MCF 10A (cell line): ENCODE data around the gene SDC3. TPM values are rescaled to one million over a fixed set of nuclear protein-coding genes. Genes with fewer than 3 reads are reported as not detected.

Experiments
- BruUV-seq: library from RNA; stranded (reverse); fragments of 400-500 nt; replicated peaks from 2 replicates; lab custom pipeline; 2021; lab: Mats Ljungman, UMichigan
- CTCF ChIA-PET: fragments of 300-600 bp; sonication (Branson Sonifier 250); formaldehyde crosslinking; extraction: SDS; loops from one replicate; lab custom pipeline; 2021; ENCODE audit warnings: antibody characterized with exemption, inconsistent platforms; lab: Yijun Ruan, JAX
- POLR2A ChIA-PET: fragments of 300-600, 350-650 bp; sonication (Branson Sonifier 250); formaldehyde crosslinking; extraction: SDS; loops from one replicate; lab custom pipeline; 2020; ENCODE audit warnings: antibody characterized with exemption, inconsistent platforms; lab: Yijun Ruan, JAX
- DNase-seq: peaks from one replicate; pipeline ENCODE4 v3.0.0-alpha.2; 2018; ENCODE audit not compliant: unreplicated experiment
- H3K27ac Mint-ChIP-seq: one replicate; pipeline ENCODE4 v1.8.0; 2022; ENCODE audit warnings: mild to moderate bottlenecking, low read depth, mixed read lengths; ENCODE audit not compliant: unreplicated experiment
- H3K27me3 Mint-ChIP-seq: one replicate; pipeline ENCODE4 v1.8.0; 2022; ENCODE audit warnings: mixed read lengths; ENCODE audit not compliant: insufficient read depth, unreplicated experiment
- H3K36me3 Mint-ChIP-seq: one replicate; pipeline ENCODE4 v1.8.0; 2022; ENCODE audit warnings: mild to moderate bottlenecking, moderate library complexity, mixed read lengths; ENCODE audit not compliant: insufficient read depth, unreplicated experiment
- H3K4me1 Mint-ChIP-seq: one replicate; pipeline ENCODE4 v1.8.0; 2022; ENCODE audit warnings: mixed read lengths; ENCODE audit not compliant: insufficient read depth, unreplicated experiment
- H3K4me3 Mint-ChIP-seq: one replicate; pipeline ENCODE4 v1.8.0; 2022; ENCODE audit warnings: mild to moderate bottlenecking, moderate library complexity, mixed read lengths; ENCODE audit not compliant: unreplicated experiment
- H3K9me3 Mint-ChIP-seq: one replicate; pipeline ENCODE4 v1.8.0; 2022; ENCODE audit warnings: mixed read lengths; ENCODE audit not compliant: unreplicated experiment
- intact Hi-C: fragments of 100-400 bp; cut with micrococcal nuclease; formaldehyde crosslinking; loops from 2 replicates; pipeline ENCODE4 v1.14.1; 2022
- total RNA-seq: library from RNA; stranded (reverse); gene quantifications from 2 replicates; pipeline ENCODE4 v1.2.3, GENCODE V29; 2022
- TF ChIP-seq, protein P1 (sequence below): fragments of 200-600 bp; IDR thresholded peaks from one replicate; pipeline ENCODE4 v1.8.0; 2022; ENCODE audit warnings: antibody characterized with exemption, mild to moderate bottlenecking; ENCODE audit not compliant: unreplicated experiment

Gene SDC3
- total RNA-seq, 1 experiment from 2014 or later: 21.7 TPM

DNA sequence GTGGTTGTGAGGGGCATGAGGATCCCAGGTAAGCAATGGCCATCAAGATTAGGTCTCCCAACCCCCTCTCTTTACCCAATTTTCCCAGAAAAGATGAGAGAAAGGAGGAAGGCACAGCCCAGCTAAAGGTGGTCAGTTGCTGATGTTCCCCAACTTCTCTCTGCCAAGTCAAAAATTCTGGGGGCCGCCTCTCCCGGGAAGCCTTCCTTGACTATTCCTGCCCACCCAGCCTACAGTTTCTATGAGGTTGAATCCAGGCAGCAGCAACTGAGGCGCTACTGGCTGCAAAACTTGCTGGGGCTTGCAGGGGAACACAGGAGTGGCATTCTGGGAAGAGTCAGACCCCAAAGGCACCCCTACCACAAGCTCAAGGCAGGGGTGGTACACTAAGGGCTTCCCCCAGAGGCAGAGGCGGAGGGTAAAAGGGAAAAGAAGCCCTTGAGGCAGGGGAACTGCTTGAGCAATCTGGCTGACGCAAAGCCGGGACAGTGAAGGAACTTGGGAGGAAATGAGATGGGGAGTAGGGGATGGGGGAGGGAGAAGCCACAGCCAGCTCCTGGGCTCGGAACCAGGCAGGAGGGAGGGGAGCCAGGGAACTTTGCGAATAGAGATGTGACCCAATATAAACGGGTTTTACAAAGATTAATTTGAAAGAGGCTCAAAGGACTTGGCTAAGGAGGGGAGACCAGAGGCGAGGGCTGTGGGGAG is 31.2 kb downstream of the SDC3 start:
- POLR2A ChIA-PET: interaction anchor here (0.7 to 1.1 kb wide), 3 partner anchors 10 to 150 kb away, joined by 3 to 4 read pairs (median 3); no protein-coding TSS in a partner anchor
- BruUV-seq: no TSS peak
- Mint-ChIP-seq H3K27ac (peak overlapping the region; percentile 77), H3K27me3 (no peaks in the 10 kb centered on the region), H3K4me3 (peak overlapping the region; percentile 23), H3K4me1 (peaks cover 26% of the 10 kb centered on the region), H3K9me3 (no peaks in the 10 kb centered on the region), H3K36me3 (peaks cover 6% of the 10 kb centered on the region)
- CTCF ChIA-PET: interaction anchor here (0.6 to 1.5 kb wide), 4 partner anchors 9 to 34 kb away, joined by 3 to 5 read pairs (median 4); no protein-coding TSS in a partner anchor
- intact Hi-C loops: no loop called here
- DNase-seq: peak; percentile 92
- TF ChIP-seq, protein P1, sequence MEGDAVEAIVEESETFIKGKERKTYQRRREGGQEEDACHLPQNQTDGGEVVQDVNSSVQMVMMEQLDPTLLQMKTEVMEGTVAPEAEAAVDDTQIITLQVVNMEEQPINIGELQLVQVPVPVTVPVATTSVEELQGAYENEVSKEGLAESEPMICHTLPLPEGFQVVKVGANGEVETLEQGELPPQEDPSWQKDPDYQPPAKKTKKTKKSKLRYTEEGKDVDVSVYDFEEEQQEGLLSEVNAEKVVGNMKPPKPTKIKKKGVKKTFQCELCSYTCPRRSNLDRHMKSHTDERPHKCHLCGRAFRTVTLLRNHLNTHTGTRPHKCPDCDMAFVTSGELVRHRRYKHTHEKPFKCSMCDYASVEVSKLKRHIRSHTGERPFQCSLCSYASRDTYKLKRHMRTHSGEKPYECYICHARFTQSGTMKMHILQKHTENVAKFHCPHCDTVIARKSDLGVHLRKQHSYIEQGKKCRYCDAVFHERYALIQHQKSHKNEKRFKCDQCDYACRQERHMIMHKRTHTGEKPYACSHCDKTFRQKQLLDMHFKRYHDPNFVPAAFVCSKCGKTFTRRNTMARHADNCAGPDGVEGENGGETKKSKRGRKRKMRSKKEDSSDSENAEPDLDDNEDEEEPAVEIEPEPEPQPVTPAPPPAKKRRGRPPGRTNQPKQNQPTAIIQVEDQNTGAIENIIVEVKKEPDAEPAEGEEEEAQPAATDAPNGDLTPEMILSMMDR: no peak

DNA sequence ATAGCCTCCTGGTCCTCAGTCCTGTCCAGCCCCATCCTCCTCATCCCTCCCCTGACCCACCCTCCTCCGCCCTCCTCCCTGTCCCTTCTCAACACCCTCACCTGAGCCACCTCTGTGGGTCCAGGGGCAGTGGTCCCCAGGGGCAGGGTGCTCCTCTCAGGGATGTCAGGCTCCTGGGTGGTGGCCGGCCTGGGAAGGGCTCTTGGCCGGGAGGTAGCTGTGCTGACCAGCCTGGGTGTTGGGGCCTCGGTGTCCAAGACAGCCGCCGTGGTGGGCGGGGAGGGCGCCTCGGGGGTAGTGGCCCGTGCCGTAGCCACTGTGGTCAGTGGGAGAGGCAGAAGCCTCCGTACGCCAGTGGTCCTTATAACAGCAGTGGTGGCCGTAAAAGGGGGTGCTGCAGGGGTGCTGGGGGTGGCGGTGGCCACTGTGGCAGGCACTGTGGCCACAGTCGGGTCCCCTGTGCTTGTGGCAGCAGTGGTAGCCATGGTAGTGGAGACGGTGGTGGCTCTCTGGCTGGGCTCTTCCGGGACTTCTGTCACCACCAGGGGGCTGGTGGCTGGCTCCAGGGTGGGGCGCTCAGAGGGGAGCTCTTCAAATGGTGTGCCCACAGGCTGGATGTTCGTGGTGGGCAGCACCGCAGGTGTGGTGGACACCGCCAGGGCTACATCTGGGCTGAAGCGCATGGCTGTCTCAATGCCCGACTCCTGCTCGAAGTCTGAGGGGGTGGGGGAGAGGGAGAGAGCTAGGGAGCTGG is 31.9 kb downstream of the SDC3 start:
- POLR2A ChIA-PET: interaction anchor here (0.9 kb wide), 1 partner anchor 11 kb away, joined by 3 read pairs; no protein-coding TSS in a partner anchor
- intact Hi-C loops: no loop called here
- TF ChIP-seq, protein P1: no peak
- Mint-ChIP-seq H3K36me3 (peaks cover 13% of the 10 kb centered on the region), H3K27ac (peak overlapping the region; percentile 77), H3K4me3 (no peak overlapping the region), H3K4me1 (peaks cover 31% of the 10 kb centered on the region), H3K9me3 (no peaks in the 10 kb centered on the region), H3K27me3 (no peaks in the 10 kb centered on the region)
- CTCF ChIA-PET: interaction anchor here (0.6 to 1.5 kb wide), 4 partner anchors 8 to 76 kb away, joined by 3 to 5 read pairs (median 4); no protein-coding TSS in a partner anchor
- no TSS peak for BruUV-seq
- no peak for DNase-seq

- no peaks in the 10 kb centered on the region for H3K9me3 Mint-ChIP-seq
- peaks cover 31% of the 10 kb centered on the region for H3K4me1 Mint-ChIP-seq
- intact Hi-C loops: no loop called here
- no peaks in the 10 kb centered on the region for H3K27me3 Mint-ChIP-seq
- TF ChIP-seq, protein P1: no peak
- peaks cover 13% of the 10 kb centered on the region for H3K36me3 Mint-ChIP-seq
- ChIA-PET POLR2A (no interaction called here), CTCF (interaction anchor here (0.8 to 1.5 kb wide), 3 partner anchors 34 to 75 kb away, joined by 3 to 5 read pairs (median 5); no protein-coding TSS in a partner anchor)
- H3K4me3 Mint-ChIP-seq: no peak overlapping the region
- DNase-seq: no peak
- no peak overlapping the region for H3K27ac Mint-ChIP-seq
- BruUV-seq: no TSS peak
These were observed 32.6 kb downstream of the SDC3 start for GRCh38 chr1:30875916-30876315.

- H3K36me3 Mint-ChIP-seq: peaks cover 13% of the 10 kb centered on the region
- TF ChIP-seq, protein P1: no peak
- CTCF ChIA-PET: interaction anchor here (0.8 to 1.5 kb wide), 3 partner anchors 34 to 74 kb away, joined by 3 to 5 read pairs (median 5); no protein-coding TSS in a partner anchor
- no TSS peak for BruUV-seq
- DNase-seq: no peak
- no peaks in the 10 kb centered on the region for H3K9me3 Mint-ChIP-seq
- POLR2A ChIA-PET: no interaction called here
- H3K27me3 Mint-ChIP-seq: no peaks in the 10 kb centered on the region
- no peak overlapping the region for H3K27ac Mint-ChIP-seq
- H3K4me1 Mint-ChIP-seq: peaks cover 31% of the 10 kb centered on the region
- no peak overlapping the region for H3K4me3 Mint-ChIP-seq
- intact Hi-C loops: no loop called here
These were observed 33.4 kb downstream of the SDC3 start for GRCh38 chr1:30875197-30875596.
